Prostate gland (tissue), 2 donors: ENCODE results near the gene PLEKHA3.

Source experiments
- POLR2A ChIP-seq: fragments of 450-650 bp; IDR thresholded peaks from one replicate; pipeline ENCODE4 v1.6.1; 2016; ENCODE audit warnings: antibody characterized with exemption, mild to moderate bottlenecking
- POLR2AphosphoS5 ChIP-seq: sonication (generic); formaldehyde crosslinking; IDR thresholded peaks from one replicate; pipeline ENCODE4 v1.6.1; 2017; ENCODE audit warnings: antibody characterized with exemption
- TF ChIP-seq, protein P1 (sequence below), 4 experiments: fragments of 200-600 bp in 2 of 4; fragments of 450-650 bp in 2 of 4; sonication (generic) in 2 of 4; IDR thresholded peaks; 1 replicate in 3 of 4; 2 replicates in 1 of 4; pipeline ENCODE4 v1.5.1; 2016 to 2019; ENCODE audit warnings: antibody characterized with exemption in 4 of 4, mild to moderate bottlenecking in 2 of 4, moderate library complexity in 2 of 4

DNA sequence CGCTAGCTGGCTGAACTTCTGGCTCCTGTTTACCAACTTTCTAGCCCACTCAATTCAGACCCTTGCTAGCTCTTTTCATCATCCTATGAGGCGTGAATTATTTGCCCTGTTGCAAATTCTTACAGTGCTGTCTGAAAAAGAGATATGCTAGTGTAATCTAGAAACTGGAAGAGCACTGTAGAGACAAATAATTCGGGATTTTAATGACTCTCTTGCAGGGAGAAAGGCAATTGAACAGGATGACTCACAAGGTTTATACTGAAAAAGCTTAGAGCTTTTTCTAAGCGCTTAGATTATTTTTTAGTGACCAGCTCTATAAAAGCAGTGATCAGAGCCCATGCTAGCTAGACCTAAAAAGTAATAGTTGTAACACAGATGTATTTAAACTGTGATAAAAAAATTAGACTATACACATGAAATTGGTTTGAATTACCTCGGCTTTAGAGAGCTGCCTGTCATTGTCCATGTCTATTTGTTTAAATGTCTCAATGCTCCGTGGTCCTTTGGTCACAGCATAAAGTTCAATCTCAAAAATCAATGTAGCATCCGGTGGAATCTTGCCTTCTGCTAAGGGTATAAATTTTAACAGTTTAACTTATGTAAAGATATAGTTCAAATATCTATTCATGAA is 10.9 kb upstream of the PLEKHA3 start:
- TF ChIP-seq, protein P1, sequence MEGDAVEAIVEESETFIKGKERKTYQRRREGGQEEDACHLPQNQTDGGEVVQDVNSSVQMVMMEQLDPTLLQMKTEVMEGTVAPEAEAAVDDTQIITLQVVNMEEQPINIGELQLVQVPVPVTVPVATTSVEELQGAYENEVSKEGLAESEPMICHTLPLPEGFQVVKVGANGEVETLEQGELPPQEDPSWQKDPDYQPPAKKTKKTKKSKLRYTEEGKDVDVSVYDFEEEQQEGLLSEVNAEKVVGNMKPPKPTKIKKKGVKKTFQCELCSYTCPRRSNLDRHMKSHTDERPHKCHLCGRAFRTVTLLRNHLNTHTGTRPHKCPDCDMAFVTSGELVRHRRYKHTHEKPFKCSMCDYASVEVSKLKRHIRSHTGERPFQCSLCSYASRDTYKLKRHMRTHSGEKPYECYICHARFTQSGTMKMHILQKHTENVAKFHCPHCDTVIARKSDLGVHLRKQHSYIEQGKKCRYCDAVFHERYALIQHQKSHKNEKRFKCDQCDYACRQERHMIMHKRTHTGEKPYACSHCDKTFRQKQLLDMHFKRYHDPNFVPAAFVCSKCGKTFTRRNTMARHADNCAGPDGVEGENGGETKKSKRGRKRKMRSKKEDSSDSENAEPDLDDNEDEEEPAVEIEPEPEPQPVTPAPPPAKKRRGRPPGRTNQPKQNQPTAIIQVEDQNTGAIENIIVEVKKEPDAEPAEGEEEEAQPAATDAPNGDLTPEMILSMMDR (IDR thresholded peaks at IDR 0.05) = no peak
- TF ChIP-seq POLR2A (no peak), POLR2AphosphoS5 (no peak)
